ENCODE results near the gene NUF2. TPM values are rescaled to one million over a fixed set of nuclear protein-coding genes. Genes with fewer than 3 reads are reported as not detected.

The NUF2 gene
- total and polyA plus RNA-seq, 2 of the 4 experiments (the other 2 are of a cell fraction) = 13.0 to 18.5 TPM

- POLR2A ChIA-PET (ENCODE audit: unreplicated experiment) = no interaction called here
- H4K8ac ChIP-seq (ENCODE audit: low read depth in 2 of 2, low read length in 2 of 2) = no peak overlapping the region
- H3K4me2 ChIP-seq (ENCODE audit: low read depth, low read length) = no peak overlapping the region
- no peaks in the 10 kb centered on the region for H3K79me1 ChIP-seq (ENCODE audit: low read depth in 1 of 2, low read length in 2 of 2)
- H2BK20ac ChIP-seq (ENCODE audit: low read depth, low read length) = no peak overlapping the region
- H4K5ac ChIP-seq (ENCODE audit: low read depth, low read length) = no peak overlapping the region
- H2AK9ac ChIP-seq (replicated peaks; ENCODE audit: low read depth, low read length, poor library complexity) = no peak overlapping the region
- ATAC-seq (ENCODE audit: low read depth) = no peak
- no peaks in the 10 kb centered on the region for H3K9me3 ChIP-seq (ENCODE audit: control insufficient read depth, insufficient read depth, low read length)
- intact Hi-C loops (cut with micrococcal nuclease) (no loop called here), dilution Hi-C loops (cut with HindIII; ENCODE audit: low sequenced_read_pairs, unreplicated experiment) (no loop called here), in situ Hi-C loops (cut with MboI; ENCODE audit: low sequenced_read_pairs) (no loop called here)
- no peak overlapping the region for H2BK5ac ChIP-seq (ENCODE audit: low read depth, low read length, poor library complexity, severe bottlenecking)
- H3K27ac ChIP-seq (ENCODE audit: insufficient read depth, low read length) = no peak overlapping the region
- no peak overlapping the region for H3K4ac ChIP-seq (ENCODE audit: low read depth, low read length)
- no peak overlapping the region for H2AK5ac ChIP-seq (ENCODE audit: low read depth, low read length)
- H3K4me1 ChIP-seq (ENCODE audit: control insufficient read depth, insufficient read depth, low read length) = no peaks in the 10 kb centered on the region
- CTCF ChIA-PET = no interaction called here
- H2BK15ac ChIP-seq (ENCODE audit: low read depth, low read length) = no peak overlapping the region
- H3K4me3 ChIP-seq (ENCODE audit: insufficient read depth, low read depth, low read length) = no peak overlapping the region
- WGBS, 2 experiments (ENCODE audit: extremely low coverage in 2 of 2, insufficient read length in 1 of 2) = 0% methylated on average over 1 of the region's 3 CpGs; no CpG with 5 or more reads in 1 of the 2 experiments
- H4K20me1 ChIP-seq (ENCODE audit: insufficient read depth, low read length) = no peaks in the 10 kb centered on the region
- TF ChIP-seq NFE2L2 (IDR thresholded peaks at IDR 0.05; ENCODE audit: low read depth, low read length) (no peak), BHLHE40 (IDR thresholded peaks at IDR 0.05; ENCODE audit: low read depth, low read length) (no peak), FOS (IDR thresholded peaks at IDR 0.05; ENCODE audit: low read depth, low read length) (no peak), MAZ (IDR thresholded peaks at IDR 0.05; ENCODE audit: borderline replicate concordance, low read depth, low read length) (no peak), RCOR1 (IDR thresholded peaks at IDR 0.05; ENCODE audit: insufficient replicate concordance, low read length) (no peak), RFX5 (IDR thresholded peaks at IDR 0.05; ENCODE audit: low read depth, low read length) (no peak), SMC3 (IDR thresholded peaks at IDR 0.05; ENCODE audit: low read depth, low read length) (no peak), RAD21 (IDR thresholded peaks at IDR 0.05; ENCODE audit: low read length) (no peak), CHD1 (IDR thresholded peaks at IDR 0.05; ENCODE audit: low read depth, low read length) (no peak), POLR2A (IDR thresholded peaks at IDR 0.05; ENCODE audit: low read depth, low read length) (no peak), MAFK (IDR thresholded peaks at IDR 0.05; ENCODE audit: low read depth, low read length) (no peak), USF2 (IDR thresholded peaks at IDR 0.05; ENCODE audit: low read depth, low read length) (no peak), MXI1 (IDR thresholded peaks at IDR 0.05; ENCODE audit: borderline replicate concordance, low read depth, low read length) (no peak), CEBPB (IDR thresholded peaks at IDR 0.05; ENCODE audit: low read depth, low read length) (no peak)
- TF ChIP-seq, protein P1, sequence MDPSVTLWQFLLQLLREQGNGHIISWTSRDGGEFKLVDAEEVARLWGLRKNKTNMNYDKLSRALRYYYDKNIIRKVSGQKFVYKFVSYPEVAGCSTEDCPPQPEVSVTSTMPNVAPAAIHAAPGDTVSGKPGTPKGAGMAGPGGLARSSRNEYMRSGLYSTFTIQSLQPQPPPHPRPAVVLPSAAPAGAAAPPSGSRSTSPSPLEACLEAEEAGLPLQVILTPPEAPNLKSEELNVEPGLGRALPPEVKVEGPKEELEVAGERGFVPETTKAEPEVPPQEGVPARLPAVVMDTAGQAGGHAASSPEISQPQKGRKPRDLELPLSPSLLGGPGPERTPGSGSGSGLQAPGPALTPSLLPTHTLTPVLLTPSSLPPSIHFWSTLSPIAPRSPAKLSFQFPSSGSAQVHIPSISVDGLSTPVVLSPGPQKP (IDR thresholded peaks at IDR 0.05; ENCODE audit: borderline replicate concordance, low read depth, low read length) = no peak
- TF ChIP-seq, protein P2, sequence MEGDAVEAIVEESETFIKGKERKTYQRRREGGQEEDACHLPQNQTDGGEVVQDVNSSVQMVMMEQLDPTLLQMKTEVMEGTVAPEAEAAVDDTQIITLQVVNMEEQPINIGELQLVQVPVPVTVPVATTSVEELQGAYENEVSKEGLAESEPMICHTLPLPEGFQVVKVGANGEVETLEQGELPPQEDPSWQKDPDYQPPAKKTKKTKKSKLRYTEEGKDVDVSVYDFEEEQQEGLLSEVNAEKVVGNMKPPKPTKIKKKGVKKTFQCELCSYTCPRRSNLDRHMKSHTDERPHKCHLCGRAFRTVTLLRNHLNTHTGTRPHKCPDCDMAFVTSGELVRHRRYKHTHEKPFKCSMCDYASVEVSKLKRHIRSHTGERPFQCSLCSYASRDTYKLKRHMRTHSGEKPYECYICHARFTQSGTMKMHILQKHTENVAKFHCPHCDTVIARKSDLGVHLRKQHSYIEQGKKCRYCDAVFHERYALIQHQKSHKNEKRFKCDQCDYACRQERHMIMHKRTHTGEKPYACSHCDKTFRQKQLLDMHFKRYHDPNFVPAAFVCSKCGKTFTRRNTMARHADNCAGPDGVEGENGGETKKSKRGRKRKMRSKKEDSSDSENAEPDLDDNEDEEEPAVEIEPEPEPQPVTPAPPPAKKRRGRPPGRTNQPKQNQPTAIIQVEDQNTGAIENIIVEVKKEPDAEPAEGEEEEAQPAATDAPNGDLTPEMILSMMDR (conservative IDR thresholded peaks at IDR 0.05; ENCODE audit: low read depth, low read length) = no peak
- no peak for DNase-seq
- no peak overlapping the region for H3K23ac ChIP-seq (ENCODE audit: low read depth, low read length)
- H4K91ac ChIP-seq (ENCODE audit: insufficient read depth, low read depth, low read length) = no peak overlapping the region
- no peak overlapping the region for H2BK120ac ChIP-seq (ENCODE audit: low read depth, low read length)
- no peaks in the 10 kb centered on the region for H3K9me1 ChIP-seq (ENCODE audit: insufficient read depth, low read length)
- no peak overlapping the region for H2AFZ ChIP-seq (replicated peaks; ENCODE audit: low read length, poor library complexity)
- H3K18ac ChIP-seq (ENCODE audit: low read depth, low read length) = no peak overlapping the region
- H3K56ac ChIP-seq (ENCODE audit: extremely low read depth, insufficient read depth, low read length) = no peak overlapping the region
- H3K14ac ChIP-seq (replicated peaks; ENCODE audit: low read depth, low read length) = no peak overlapping the region
- H3K36me3 ChIP-seq (ENCODE audit: control insufficient read depth, insufficient read depth, low read length) = no peaks in the 10 kb centered on the region
- H3K27me3 ChIP-seq (ENCODE audit: control insufficient read depth, insufficient read depth, low read length) = peaks cover 12% of the 10 kb centered on the region
- BruUV-seq (replicated peaks) = no TSS peak
- H3K9ac ChIP-seq (ENCODE audit: low read depth, low read length) = no peak overlapping the region
Measured at GRCh38 chr1:163365186-163365585, 43.4 kb downstream of the NUF2 start.
